Ovary (tissue), 9 donors: ENCODE results near the gene C5orf15. TPM values are rescaled to one million over a fixed set of nuclear protein-coding genes. Genes with fewer than 3 reads are reported as not detected.

Source experiments
- DNase-seq, 5 donors: peaks; one replicate each; pipeline ENCODE4 v3.0.0-alpha.2; 2019 to 2020
- H3K27ac ChIP-seq, 2 donors: fragments of 200-600 bp; one replicate each; pipeline versions ENCODE4 v1.5.1 to v1.8.0; 2019 to 2022
- H3K27me3 ChIP-seq: fragments of 200-600 bp; one replicate; pipeline ENCODE4 v1.8.0; 2022
- H3K36me3 ChIP-seq: fragments of 200-600 bp; sonication (generic); one replicate; pipeline ENCODE4 v1.5.1; 2019
- H3K4me1 ChIP-seq: one replicate; pipeline ENCODE4 v1.8.1; 2013; ENCODE audit warnings: mild to moderate bottlenecking, moderate library complexity; ENCODE audit not compliant: insufficient read depth
- H3K4me3 ChIP-seq: fragments of 200-600 bp; sonication (generic); one replicate; pipeline ENCODE4 v1.5.1; 2017
- H3K9me3 ChIP-seq, 2 donors: fragments of 200-600 bp in 1 of 2; sonication (generic) in 1 of 2; one replicate each; pipeline versions ENCODE4 v1.5.1 to v1.8.1; 2013 to 2019; ENCODE audit warnings: mild to moderate bottlenecking in 1 of 2, moderate library complexity in 1 of 2
- CTCF ChIP-seq, 3 donors: fragments of 450-650 bp in 2 of 3; fragments of 200-600 bp in 1 of 3; IDR thresholded peaks; one replicate each; pipeline versions ENCODE4 v1.5.1 to v1.8.0; 2016 to 2022; ENCODE audit warnings: antibody characterized with exemption in 3 of 3, mild to moderate bottlenecking in 1 of 3
- EP300 ChIP-seq: sonication (generic); formaldehyde crosslinking; IDR thresholded peaks from one replicate; pipeline ENCODE4 v1.6.1; 2017; ENCODE audit warnings: antibody characterized with exemption
- POLR2A ChIP-seq: fragments of 450-650 bp; IDR thresholded peaks from one replicate; pipeline ENCODE4 v1.6.1; 2017; ENCODE audit warnings: antibody characterized with exemption, mild to moderate bottlenecking, moderate library complexity
- WGBS, 3 donors: extraction: QIAGEN DNeasy Blood & Tissue Kit in 1 of 3; methylation state at CpG; one replicate each; pipeline versions ENCODE4 v1.1.5 to v1.1.7; 2013 to 2017; 5-methylcytosine and 5-hydroxymethylcytosine counted together
- intact Hi-C, 4 donors: fragments of 100-400 bp; cut with DNase I; formaldehyde crosslinking; loops; one replicate each; pipeline versions ENCODE4 v1.11.0 to v1.15.1; 2022 to 2023
- polyA plus RNA-seq, 2 donors: library from polyadenylated mRNA; stranded (reverse); fragments of 200-250 nt in 1 of 2; fragments of 350-450 nt in 1 of 2; fragmentation: Illumina TruSeq in 1 of 2; extraction: RNeasy Lipid Tissue Mini Kit (QIAGEN cat#74804) in 1 of 2; gene quantifications; one replicate each; pipeline ENCODE4 v1.2.3, GENCODE V29; 2013 to 2014
- total RNA-seq, 7 donors: library from RNA; depleted of rRNA in 2 of 7; stranded (reverse); fragments of >200 nt in 2 of 7; fragmentation: NEBNext Ultra II Directional in 3 of 7; extraction: Animal tissue kit (Norgen Biotek cat#: 25700) in 3 of 7; gene quantifications; one replicate each; pipeline versions ENCODE4 v1.1.0 to v1.2.4, GENCODE V29; 2016 to 2023
- donor health status: DM: no; HTN: no; CAD: no; lungs with moderate emphysema.
- donor health status: DM: no; HTN: no; CAD: no.
- donor health status: Bipolar disorder and iron deficiency.
- donor health status: DM: yes; HTN: yes; CAD: no.
- donor health status: DM: no; HTN: no; CAD: no.
- donor health status: DM: yes; HTN: yes; CAD: no.

Gene C5orf15
- total and polyA plus RNA-seq, 9 donors: 26.9 to 102 (median 34.5) TPM

- 70 to 79% (median 74%) methylated on average over 17 of the region's 17 CpGs for WGBS, 3 donors
- DNase-seq: no peak
- no peak overlapping the region for H3K27ac ChIP-seq
- no peak for TF ChIP-seq CTCF (IDR thresholded peaks at IDR 0.05)
- TF ChIP-seq POLR2A: no peak
- no peak for TF ChIP-seq EP300
- H3K4me1 ChIP-seq: peaks cover 5% of the 10 kb centered on the region
- H3K9me3 ChIP-seq: no peaks in the 10 kb centered on the region
- intact Hi-C loops: no loop called here
- H3K27me3 ChIP-seq: no peaks in the 10 kb centered on the region
- H3K4me3 ChIP-seq: no peak overlapping the region
- H3K36me3 ChIP-seq: no peaks in the 10 kb centered on the region
Measured at GRCh38 chr5:133926489-133927299, 41.7 kb downstream of the C5orf15 start.

GRCh38 chr5:133925866-133926488 is 42.4 kb downstream of the C5orf15 start:
- Histone ChIP-seq H3K4me3 (no peak overlapping the region), H3K27ac (no peak overlapping the region), H3K4me1 (peaks cover 5% of the 10 kb centered on the region), H3K9me3 (no peaks in the 10 kb centered on the region), H3K27me3 (no peaks in the 10 kb centered on the region), H3K36me3 (no peaks in the 10 kb centered on the region)
- WGBS, 3 donors: 89 to 95% (median 91%) methylated on average over 12 of the region's 12 CpGs
- no peak for DNase-seq
- TF ChIP-seq EP300: no peak
- TF ChIP-seq CTCF (IDR thresholded peaks at IDR 0.05): no peak
- no peak for TF ChIP-seq POLR2A
- intact Hi-C loops: no loop called here

GRCh38 chr5:133925269-133925668 is 43.2 kb downstream of the C5orf15 start:
- Histone ChIP-seq H3K27ac (no peak overlapping the region), H3K4me1 (peaks cover 5% of the 10 kb centered on the region), H3K4me3 (no peak overlapping the region), H3K27me3 (no peaks in the 10 kb centered on the region), H3K9me3 (no peaks in the 10 kb centered on the region), H3K36me3 (no peaks in the 10 kb centered on the region)
- DNase-seq: no peak
- 82 to 90% (median 84%) methylated on average over 3 of the region's 3 CpGs for WGBS, 3 donors
- intact Hi-C loops: no loop called here
- TF ChIP-seq CTCF (IDR thresholded peaks at IDR 0.05) (no peak), POLR2A (no peak), EP300 (no peak)

- TF ChIP-seq POLR2A: no peak
- no peak for TF ChIP-seq CTCF (IDR thresholded peaks at IDR 0.05)
- no peak for TF ChIP-seq EP300
- intact Hi-C loops: no loop called here
- H3K4me1 ChIP-seq: peaks cover 5% of the 10 kb centered on the region
- no peaks in the 10 kb centered on the region for H3K27me3 ChIP-seq
- WGBS, 3 donors: 12 to 21% (median 13%) methylated on average over 5 of the region's 5 CpGs
- H3K9me3 ChIP-seq: no peaks in the 10 kb centered on the region
- H3K36me3 ChIP-seq: no peaks in the 10 kb centered on the region
- H3K4me3 ChIP-seq: no peak overlapping the region
- DNase-seq: no peak
- no peak overlapping the region for H3K27ac ChIP-seq
Measured at GRCh38 chr5:133924221-133924920, 44.1 kb downstream of the C5orf15 start.
